VCaP (cell line): ENCODE results near the gene ICA1.

Source experiments
- H3K27ac ChIP-seq: fragments of 450-650 bp; 2 replicates; pipeline ENCODE4 v1.5.1; 2017
- CTCF ChIP-seq: fragments of 450-650 bp; conservative IDR thresholded peaks from 2 replicates; pipeline ENCODE4 v1.5.1; 2017; ENCODE audit warnings: mild to moderate bottlenecking, moderate library complexity

Gene ICA1

GRCh38 chr7:8177109-8177933 lies 84.6 kb downstream of the ICA1 start:
- TF ChIP-seq CTCF = no peak
- no peak overlapping the region for H3K27ac ChIP-seq

- no peak for TF ChIP-seq CTCF
- no peak overlapping the region for H3K27ac ChIP-seq
Observed at GRCh38 chr7:8176370-8177081, 85.4 kb downstream of the ICA1 start.

- no peak overlapping the region for H3K27ac ChIP-seq
- TF ChIP-seq CTCF = no peak
Observed at GRCh38 chr7:8175929-8176369, 86.0 kb downstream of the ICA1 start.

GRCh38 chr7:8172372-8173354 lies 89.3 kb downstream of the ICA1 start:
- no peak for TF ChIP-seq CTCF
- no peak overlapping the region for H3K27ac ChIP-seq

- no peak overlapping the region for H3K27ac ChIP-seq
- no peak for TF ChIP-seq CTCF
Observed at GRCh38 chr7:8169171-8169570, 92.8 kb downstream of the ICA1 start.

- no peak overlapping the region for H3K27ac ChIP-seq
- TF ChIP-seq CTCF = no peak
Observed at GRCh38 chr7:8168336-8168735, 93.6 kb downstream of the ICA1 start.

- H3K27ac ChIP-seq = no peak overlapping the region
- TF ChIP-seq CTCF = no peak
Observed at GRCh38 chr7:8165150-8165549, 96.8 kb downstream of the ICA1 start.
